Measurements from ENCODE around the gene MALRD1. TPM values are rescaled to one million over a fixed set of nuclear protein-coding genes. Genes with fewer than 3 reads are reported as not detected.

The MALRD1 gene
- total RNA-seq, 4 donors from 2014 or later: 0.94 to 4.5 (median 2.3) TPM; not detected in 1

DNA sequence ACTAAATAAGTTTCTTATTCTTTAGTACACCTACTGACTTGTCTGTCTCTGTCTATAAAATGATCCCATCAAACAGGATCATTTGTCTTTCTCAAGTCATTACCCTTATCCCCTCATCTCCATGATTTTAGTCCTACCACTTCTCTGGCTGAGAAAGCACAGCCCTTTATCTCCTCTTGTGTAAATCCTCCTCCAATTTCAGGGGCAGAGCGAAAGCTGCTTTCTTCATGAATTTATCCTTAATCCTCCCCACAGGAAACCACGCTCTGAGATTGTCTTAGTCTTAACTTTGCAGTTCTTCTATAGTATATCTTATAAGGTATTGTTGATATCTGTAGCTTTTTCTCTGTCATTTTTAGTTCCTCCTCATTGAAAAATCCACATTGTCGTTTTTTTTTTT, 528.0 kb downstream of the MALRD1 start:
- intact Hi-C loops (cut with DNase I): no loop called here

DNA sequence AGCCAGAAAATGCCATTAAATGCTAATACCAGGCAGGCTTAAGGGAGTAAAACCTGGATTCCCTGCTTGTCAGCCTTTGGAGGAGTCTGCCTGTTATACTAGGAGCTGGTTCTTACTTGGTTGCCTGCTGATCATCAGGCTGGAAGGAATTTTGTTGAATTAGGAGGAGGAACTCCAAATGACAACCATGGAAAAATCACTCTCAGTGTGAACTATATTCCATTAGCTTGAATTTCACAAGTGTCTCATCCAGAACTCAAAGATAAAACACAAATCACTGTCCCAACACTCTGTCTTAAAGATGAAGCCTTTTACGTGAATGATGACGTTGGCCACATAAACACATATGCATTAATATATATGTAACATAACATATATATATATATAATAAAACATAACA, 528.8 kb downstream of the MALRD1 start:
- intact Hi-C loops (cut with DNase I): no loop called here
- no peak overlapping the region for H3K27ac ChIP-seq
- TF ChIP-seq, protein P1, sequence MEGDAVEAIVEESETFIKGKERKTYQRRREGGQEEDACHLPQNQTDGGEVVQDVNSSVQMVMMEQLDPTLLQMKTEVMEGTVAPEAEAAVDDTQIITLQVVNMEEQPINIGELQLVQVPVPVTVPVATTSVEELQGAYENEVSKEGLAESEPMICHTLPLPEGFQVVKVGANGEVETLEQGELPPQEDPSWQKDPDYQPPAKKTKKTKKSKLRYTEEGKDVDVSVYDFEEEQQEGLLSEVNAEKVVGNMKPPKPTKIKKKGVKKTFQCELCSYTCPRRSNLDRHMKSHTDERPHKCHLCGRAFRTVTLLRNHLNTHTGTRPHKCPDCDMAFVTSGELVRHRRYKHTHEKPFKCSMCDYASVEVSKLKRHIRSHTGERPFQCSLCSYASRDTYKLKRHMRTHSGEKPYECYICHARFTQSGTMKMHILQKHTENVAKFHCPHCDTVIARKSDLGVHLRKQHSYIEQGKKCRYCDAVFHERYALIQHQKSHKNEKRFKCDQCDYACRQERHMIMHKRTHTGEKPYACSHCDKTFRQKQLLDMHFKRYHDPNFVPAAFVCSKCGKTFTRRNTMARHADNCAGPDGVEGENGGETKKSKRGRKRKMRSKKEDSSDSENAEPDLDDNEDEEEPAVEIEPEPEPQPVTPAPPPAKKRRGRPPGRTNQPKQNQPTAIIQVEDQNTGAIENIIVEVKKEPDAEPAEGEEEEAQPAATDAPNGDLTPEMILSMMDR (IDR thresholded peaks at IDR 0.05): no peak
- TF ChIP-seq POLR2A (IDR thresholded peaks at IDR 0.05): no peak
- no peak overlapping the region for H3K4me3 ChIP-seq (replicated peaks in 1 of 3)
- WGBS, 2 donors: 81 to 90% methylated on average over 2 of the region's 2 CpGs
- H3K27me3 ChIP-seq: no peaks in the 10 kb centered on the region
- no peaks in the 10 kb centered on the region for H3K9me3 ChIP-seq
- no peaks in the 10 kb centered on the region for H3K36me3 ChIP-seq
- no peak for DNase-seq
- no peaks in the 10 kb centered on the region for H3K4me1 ChIP-seq

More for the DNA sequence above, 528.0 kb downstream of the MALRD1 start:
- Histone ChIP-seq H3K4me1 (no peaks in the 10 kb centered on the region), H3K36me3 (no peaks in the 10 kb centered on the region), H3K9me3 (no peaks in the 10 kb centered on the region), H3K4me3 (replicated peaks in 1 of 3) (no peak overlapping the region), H3K27me3 (no peaks in the 10 kb centered on the region), H3K27ac (no peak overlapping the region)
- DNase-seq: no peak
- TF ChIP-seq, protein P1 (IDR thresholded peaks at IDR 0.05): no peak
- no peak for TF ChIP-seq POLR2A (IDR thresholded peaks at IDR 0.05)
- 73 to 82% methylated on average over 3 of the region's 3 CpGs for WGBS, 2 donors

DNA sequence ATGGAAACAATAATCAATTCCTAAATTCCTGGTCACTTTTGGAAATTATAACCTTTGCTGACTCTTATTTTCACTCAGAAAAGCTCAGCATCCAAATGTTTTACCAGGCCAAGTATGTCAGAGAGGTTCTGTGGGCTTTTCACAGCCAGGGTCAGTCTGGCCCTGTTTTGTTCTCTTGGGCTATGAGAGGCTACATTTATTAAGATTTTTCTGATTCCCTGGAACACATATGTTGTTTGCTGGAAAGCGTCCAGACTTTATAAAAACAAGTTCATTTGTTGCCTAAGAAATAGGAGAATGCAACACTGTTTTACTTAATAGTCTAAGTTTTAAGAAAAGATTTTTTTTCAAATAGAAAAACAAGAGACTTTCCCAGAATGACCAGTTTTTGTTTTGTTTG, 529.2 kb downstream of the MALRD1 start:
- intact Hi-C loops (cut with DNase I): no loop called here
- H3K9me3 ChIP-seq: no peaks in the 10 kb centered on the region
- H3K4me3 ChIP-seq (replicated peaks in 1 of 3): no peak overlapping the region
- H3K4me1 ChIP-seq: no peaks in the 10 kb centered on the region
- H3K27me3 ChIP-seq: no peaks in the 10 kb centered on the region
- 0 to 43% methylated on average over 1 of the region's 1 CpG for WGBS, 2 donors
- no peak for DNase-seq
- no peaks in the 10 kb centered on the region for H3K36me3 ChIP-seq
- H3K27ac ChIP-seq: no peak overlapping the region
- TF ChIP-seq, protein P1 (IDR thresholded peaks at IDR 0.05): no peak
- no peak for TF ChIP-seq POLR2A (IDR thresholded peaks at IDR 0.05)

DNA sequence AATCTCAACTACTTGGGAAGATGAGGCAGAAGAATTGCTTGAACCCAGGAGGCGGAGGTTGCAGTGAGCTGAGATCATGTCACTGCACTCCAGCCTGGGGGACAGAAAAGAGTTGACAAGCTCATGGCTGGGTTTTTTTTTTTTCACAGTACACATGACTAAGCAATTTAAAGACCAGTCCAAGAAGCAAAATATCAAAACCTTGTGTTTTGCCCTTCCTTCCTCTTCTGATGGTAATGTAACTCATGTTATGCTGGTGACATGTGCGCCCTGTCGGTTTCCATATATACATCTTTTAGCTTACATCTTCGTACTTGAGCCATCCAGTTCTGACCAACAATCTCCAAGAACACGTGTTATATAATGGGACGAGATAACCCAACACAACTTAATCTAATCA, 530.0 kb downstream of the MALRD1 start:
- no peaks in the 10 kb centered on the region for H3K36me3 ChIP-seq
- H3K27me3 ChIP-seq: no peaks in the 10 kb centered on the region
- no peaks in the 10 kb centered on the region for H3K9me3 ChIP-seq
- DNase-seq: no peak
- WGBS, 2 donors: 94 to 96% methylated on average over 6 of the region's 6 CpGs
- no peak overlapping the region for H3K4me3 ChIP-seq (replicated peaks in 1 of 3)
- H3K27ac ChIP-seq: no peak overlapping the region
- H3K4me1 ChIP-seq: no peaks in the 10 kb centered on the region
- TF ChIP-seq, protein P1 (IDR thresholded peaks at IDR 0.05): no peak
- no peak for TF ChIP-seq POLR2A (IDR thresholded peaks at IDR 0.05)
- intact Hi-C loops (cut with DNase I): no loop called here

DNA sequence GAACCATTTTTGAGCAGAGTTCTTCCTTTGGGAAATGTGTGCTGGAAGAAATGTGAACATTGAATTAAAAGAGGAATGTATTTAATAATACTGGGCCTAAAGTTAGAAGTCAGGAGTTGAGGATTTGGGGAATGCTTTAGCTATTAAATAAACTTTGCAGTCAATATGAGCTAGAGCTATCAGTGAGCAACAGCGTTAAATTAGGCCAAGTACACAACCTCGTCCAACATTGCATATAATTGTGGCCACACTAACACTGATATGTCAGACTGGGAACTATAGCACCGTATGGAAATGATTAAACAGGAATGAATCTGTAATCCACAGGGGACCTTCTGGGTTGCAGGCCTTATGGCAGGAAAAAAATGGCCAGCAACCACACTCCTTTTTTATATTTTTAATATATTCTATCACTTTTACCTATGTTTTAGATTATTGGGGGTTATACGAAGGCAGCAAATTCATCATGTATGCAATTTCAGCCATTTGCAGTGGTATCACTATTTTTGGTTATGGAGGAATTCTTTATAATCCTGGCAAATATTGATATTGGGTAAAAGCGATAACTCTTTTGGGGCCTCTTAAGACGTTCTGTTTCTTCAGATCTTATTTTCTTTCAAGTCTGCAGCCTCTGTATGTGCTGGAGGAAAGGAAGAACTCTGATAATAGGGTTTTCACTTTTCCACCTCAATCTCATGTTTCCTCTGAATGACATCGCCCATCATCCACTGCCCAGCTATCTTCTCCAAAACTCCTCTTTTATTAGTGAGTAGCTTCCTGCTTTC, 531.4 kb downstream of the MALRD1 start:
- no peaks in the 10 kb centered on the region for H3K9me3 ChIP-seq
- H3K36me3 ChIP-seq: no peaks in the 10 kb centered on the region
- TF ChIP-seq POLR2A (IDR thresholded peaks at IDR 0.05): no peak
- TF ChIP-seq, protein P1 (IDR thresholded peaks at IDR 0.05): no peak
- H3K4me1 ChIP-seq: no peaks in the 10 kb centered on the region
- intact Hi-C loops (cut with DNase I): no loop called here
- no peaks in the 10 kb centered on the region for H3K27me3 ChIP-seq
- no peak for DNase-seq
- 78 to 79% methylated on average over 7 of the region's 7 CpGs for WGBS, 2 donors
- H3K4me3 ChIP-seq (replicated peaks in 1 of 3): no peak overlapping the region
- no peak overlapping the region for H3K27ac ChIP-seq

All from thyroid gland (tissue), 4 donors.